Endothelial cell (in vitro differentiated cells): ENCODE data around the gene PPFIBP2. TPM values are rescaled to one million over a fixed set of nuclear protein-coding genes. Genes with fewer than 3 reads are reported as not detected.

ENCODE experiments used
- DNase-seq: peaks from one replicate; pipeline ENCODE4 v3.0.0; 2021; ENCODE audit warnings: low spot score
- H3K27ac Mint-ChIP-seq: one replicate; pipeline ENCODE4 v1.8.0; 2021; ENCODE audit warnings: mixed read lengths, inconsistent platforms; ENCODE audit not compliant: unreplicated experiment
- H3K27me3 Mint-ChIP-seq: one replicate; pipeline ENCODE4 v1.8.0; 2021; ENCODE audit warnings: mild to moderate bottlenecking, moderate library complexity, mixed read lengths, inconsistent platforms; ENCODE audit not compliant: unreplicated experiment
- H3K36me3 Mint-ChIP-seq: one replicate; pipeline ENCODE4 v1.8.0; 2021; ENCODE audit warnings: mild to moderate bottlenecking, low read depth, mixed read lengths, inconsistent platforms; ENCODE audit not compliant: unreplicated experiment
- H3K4me1 Mint-ChIP-seq: one replicate; pipeline ENCODE4 v1.8.0; 2021; ENCODE audit warnings: mild to moderate bottlenecking, mixed read lengths, inconsistent platforms; ENCODE audit not compliant: unreplicated experiment
- H3K4me3 Mint-ChIP-seq: one replicate; pipeline ENCODE4 v1.8.0; 2021; ENCODE audit warnings: mild to moderate bottlenecking, mixed read lengths, inconsistent platforms; ENCODE audit not compliant: unreplicated experiment
- H3K9me3 Mint-ChIP-seq: one replicate; pipeline ENCODE4 v1.8.0; 2021; ENCODE audit warnings: mixed read lengths, inconsistent platforms; ENCODE audit not compliant: unreplicated experiment
- CTCF ChIP-seq: fragments of 200-600 bp; sonication (generic); IDR thresholded peaks from one replicate; pipeline ENCODE4 v1.5.0; 2021; ENCODE audit warnings: antibody characterized with exemption; ENCODE audit not compliant: unreplicated experiment
- total RNA-seq: library from RNA; stranded (reverse); fragmentation: NEBNext Ultra II Directional; extraction: Animal tissue kit (Norgen Biotek cat#: 25700); gene quantifications from one replicate; pipeline ENCODE4 v1.2.1, GENCODE V29; 2021; ENCODE audit not compliant: unreplicated experiment

PPFIBP2 gene
- total RNA-seq, 1 donor from 2014 or later: 7.3 TPM

- no peak overlapping the region for H3K27ac Mint-ChIP-seq
Observed at GRCh38 chr11:7495882-7496551, 17.8 kb upstream of the PPFIBP2 start.

GRCh38 chr11:7498193-7498592, 15.6 kb upstream of the PPFIBP2 start:
- TF ChIP-seq CTCF: no peak
- H3K9me3 Mint-ChIP-seq: no peaks in the 10 kb centered on the region
- H3K27ac Mint-ChIP-seq: no peak overlapping the region
- H3K4me1 Mint-ChIP-seq: no peaks in the 10 kb centered on the region
- no peaks in the 10 kb centered on the region for H3K36me3 Mint-ChIP-seq
- no peaks in the 10 kb centered on the region for H3K27me3 Mint-ChIP-seq
- no peak for DNase-seq
- H3K4me3 Mint-ChIP-seq: no peak overlapping the region

More at GRCh38 chr11:7495882-7496551, 17.8 kb upstream of the PPFIBP2 start:
- H3K9me3 Mint-ChIP-seq: no peaks in the 10 kb centered on the region
- no peaks in the 10 kb centered on the region for H3K27me3 Mint-ChIP-seq
- no peaks in the 10 kb centered on the region for H3K36me3 Mint-ChIP-seq
- no peak for DNase-seq
- no peak for TF ChIP-seq CTCF
- no peak overlapping the region for H3K4me3 Mint-ChIP-seq
- no peaks in the 10 kb centered on the region for H3K4me1 Mint-ChIP-seq

GRCh38 chr11:7499081-7499480, 14.7 kb upstream of the PPFIBP2 start:
- Mint-ChIP-seq H3K36me3 (no peaks in the 10 kb centered on the region), H3K9me3 (no peaks in the 10 kb centered on the region), H3K4me3 (no peak overlapping the region), H3K4me1 (no peaks in the 10 kb centered on the region), H3K27me3 (no peaks in the 10 kb centered on the region), H3K27ac (no peak overlapping the region)
- DNase-seq: no peak
- no peak for TF ChIP-seq CTCF

GRCh38 chr11:7500251-7500650, 13.5 kb upstream of the PPFIBP2 start:
- TF ChIP-seq CTCF: no peak
- H3K4me3 Mint-ChIP-seq: no peak overlapping the region
- no peak for DNase-seq
- H3K9me3 Mint-ChIP-seq: no peaks in the 10 kb centered on the region
- no peaks in the 10 kb centered on the region for H3K27me3 Mint-ChIP-seq
- H3K27ac Mint-ChIP-seq: no peak overlapping the region
- no peaks in the 10 kb centered on the region for H3K36me3 Mint-ChIP-seq
- no peaks in the 10 kb centered on the region for H3K4me1 Mint-ChIP-seq

GRCh38 chr11:7501251-7501650, 12.5 kb upstream of the PPFIBP2 start:
- H3K27ac Mint-ChIP-seq: no peak overlapping the region
- TF ChIP-seq CTCF: no peak
- no peak for DNase-seq
- no peaks in the 10 kb centered on the region for H3K36me3 Mint-ChIP-seq
- no peak overlapping the region for H3K4me3 Mint-ChIP-seq
- H3K27me3 Mint-ChIP-seq: peaks cover 2% of the 10 kb centered on the region
- H3K4me1 Mint-ChIP-seq: no peaks in the 10 kb centered on the region
- H3K9me3 Mint-ChIP-seq: no peaks in the 10 kb centered on the region
